OCI-LY1 (cell line): ENCODE measurements around the gene PCDH11X.
"Not testable (repeated sequence)": the region's sequence is repeated elsewhere in the genome, so short reads cannot be mapped to it uniquely, and the experiment has no call there.

Experiments used
- H2AFZ ChIP-seq: fragments of 200-600 bp; sonication (generic), shearing (Covaris generic); 2 replicates; pipeline ENCODE4 v1.6.0; 2014; ENCODE audit warnings: antibody characterized with exemption, mild to moderate bottlenecking, low read length
- H3F3A ChIP-seq: fragments of 200-600 bp; sonication (generic), shearing (Covaris generic); 2 replicates; pipeline ENCODE4 v1.6.0; 2014; ENCODE audit warnings: mild to moderate bottlenecking, antibody characterized with exemption, low read length, moderate library complexity; ENCODE audit not compliant: insufficient read depth
- H3K27ac ChIP-seq: fragments of 200-600 bp; sonication (generic); 2 replicates; pipeline ENCODE4 v1.5.1; 2014; ENCODE audit warnings: low read length, mixed run types, mild to moderate bottlenecking, low read depth; ENCODE audit not compliant: poor library complexity, severe bottlenecking
- H3K27me3 ChIP-seq: fragments of 200-600 bp; sonication (generic); 2 replicates; pipeline ENCODE4 v1.6.0; 2014; ENCODE audit warnings: antibody characterized with exemption, mild to moderate bottlenecking, low read length, moderate library complexity; ENCODE audit not compliant: insufficient read depth
- H3K36me3 ChIP-seq: fragments of 200-600 bp; sonication (generic); 2 replicates; pipeline ENCODE4 v1.6.1; 2014; ENCODE audit warnings: mild to moderate bottlenecking, antibody characterized with exemption, low read length, moderate library complexity, mixed read lengths; ENCODE audit not compliant: insufficient read depth
- H3K4me1 ChIP-seq: fragments of 200-600 bp; sonication (generic); 2 replicates; pipeline ENCODE4 v1.5.1; 2014; ENCODE audit warnings: mild to moderate bottlenecking, low read length, moderate library complexity; ENCODE audit not compliant: insufficient read depth, severe bottlenecking
- H3K4me2 ChIP-seq: fragments of 200-600 bp; sonication (generic), shearing (Covaris generic); 2 replicates; pipeline ENCODE4 v1.6.1; 2014; ENCODE audit warnings: low read length
- H3K4me3 ChIP-seq: fragments of 200-600 bp; sonication (generic); 2 replicates; pipeline ENCODE4 v1.5.1; 2014; ENCODE audit warnings: low read length, low read depth, mild to moderate bottlenecking, mixed read lengths; ENCODE audit not compliant: poor library complexity, severe bottlenecking
- H3K79me2 ChIP-seq: fragments of 200-600 bp; shearing (Covaris generic); 2 replicates; pipeline ENCODE4 v1.6.1; 2016; ENCODE audit warnings: mixed run types, low read length, mixed read lengths; ENCODE audit not compliant: insufficient read depth
- H3K9ac ChIP-seq: fragments of 200-600 bp; sonication (generic), shearing (Covaris generic); 2 replicates; pipeline ENCODE4 v1.6.1; 2014; ENCODE audit warnings: mild to moderate bottlenecking, low read length, mixed read lengths
- H3K9me2 ChIP-seq: fragments of 200-600 bp; sonication (generic), shearing (Covaris generic); 2 replicates; pipeline ENCODE4 v1.6.1; 2014; ENCODE audit warnings: low read depth, mild to moderate bottlenecking, low read length, mixed read lengths
- H3K9me3 ChIP-seq: fragments of 200-600 bp; shearing (Covaris generic); 2 replicates; pipeline ENCODE4 v1.6.1; 2014; ENCODE audit warnings: low read length, mixed read lengths
- H4K20me1 ChIP-seq: fragments of 200-600 bp; sonication (generic), shearing (Covaris generic); 2 replicates; pipeline ENCODE4 v1.6.0; 2016; ENCODE audit warnings: mild to moderate bottlenecking, low read length; ENCODE audit not compliant: insufficient read depth
- CTCF ChIP-seq: fragments of 200-600 bp; sonication (generic), shearing (Covaris generic); IDR thresholded peaks from 2 replicates; pipeline ENCODE4 v1.5.1; 2017; ENCODE audit warnings: mild to moderate bottlenecking, antibody characterized with exemption, low read length, moderate library complexity, mixed read lengths

The PCDH11X gene

GRCh38 chrX:91773943-91774342 is 5.2 kb upstream of the PCDH11X start:
- not testable (repeated sequence) for H3F3A ChIP-seq, H3K9ac ChIP-seq, H3K4me1 ChIP-seq, H3K9me2 ChIP-seq, H3K9me3 ChIP-seq, H3K27ac ChIP-seq, H3K4me2 ChIP-seq, H2AFZ ChIP-seq, H3K79me2 ChIP-seq, H3K4me3 ChIP-seq, H3K27me3 ChIP-seq, H3K36me3 ChIP-seq, H4K20me1 ChIP-seq
- peak; percentile 17; the same call in 1 of the 2 replicates for TF ChIP-seq CTCF

GRCh38 chrX:91780008-91780407 is 833 bp downstream of the PCDH11X start:
- H3K79me2 ChIP-seq, H3K27ac ChIP-seq, H3K4me2 ChIP-seq, H3F3A ChIP-seq, H3K9ac ChIP-seq, H3K9me2 ChIP-seq, H2AFZ ChIP-seq, H3K4me3 ChIP-seq, H3K36me3 ChIP-seq, H3K27me3 ChIP-seq, H4K20me1 ChIP-seq, H3K4me1 ChIP-seq, H3K9me3 ChIP-seq: not testable (repeated sequence)

- not testable (repeated sequence) for H3K9me2 ChIP-seq, H3K9me3 ChIP-seq, H2AFZ ChIP-seq, H3K27ac ChIP-seq, H3K4me1 ChIP-seq, H3F3A ChIP-seq, H3K36me3 ChIP-seq, H4K20me1 ChIP-seq, H3K27me3 ChIP-seq, H3K79me2 ChIP-seq, H3K4me2 ChIP-seq, H3K9ac ChIP-seq, H3K4me3 ChIP-seq
Measured at GRCh38 chrX:91780698-91781097, 1.5 kb downstream of the PCDH11X start.

- not testable (repeated sequence) for H3K27ac ChIP-seq, H4K20me1 ChIP-seq, H3K4me3 ChIP-seq, H3K9me2 ChIP-seq, H3K4me2 ChIP-seq, H3K9me3 ChIP-seq, H3K4me1 ChIP-seq, H3K27me3 ChIP-seq, H3F3A ChIP-seq, H2AFZ ChIP-seq, H3K79me2 ChIP-seq, H3K9ac ChIP-seq, H3K36me3 ChIP-seq
Measured at GRCh38 chrX:91781553-91782298, 2.6 kb downstream of the PCDH11X start.

- H3K4me1 ChIP-seq, H3K9ac ChIP-seq, H3K4me3 ChIP-seq, H2AFZ ChIP-seq, H3K4me2 ChIP-seq, H3K79me2 ChIP-seq, H3K9me3 ChIP-seq, H3K27me3 ChIP-seq, H3K9me2 ChIP-seq, H3K36me3 ChIP-seq, H4K20me1 ChIP-seq, H3F3A ChIP-seq, H3K27ac ChIP-seq: not testable (repeated sequence)
Measured at GRCh38 chrX:91782825-91783224, 3.6 kb downstream of the PCDH11X start.

- not testable (repeated sequence) for H3K27me3 ChIP-seq, H3K4me3 ChIP-seq, H2AFZ ChIP-seq, H3K79me2 ChIP-seq, H3K4me2 ChIP-seq, H3K9me2 ChIP-seq, H3F3A ChIP-seq, H3K36me3 ChIP-seq, H3K9me3 ChIP-seq, H3K27ac ChIP-seq, H4K20me1 ChIP-seq, H3K9ac ChIP-seq, H3K4me1 ChIP-seq
Measured at GRCh38 chrX:91817537-91817936, 38.4 kb downstream of the PCDH11X start.

GRCh38 chrX:91825321-91825720 is 46.1 kb downstream of the PCDH11X start:
- not testable (repeated sequence) for H3K9me2 ChIP-seq, H3K4me3 ChIP-seq, H3K27me3 ChIP-seq, H3K9ac ChIP-seq, H3K4me1 ChIP-seq, H3K4me2 ChIP-seq, H4K20me1 ChIP-seq, H3F3A ChIP-seq, H3K27ac ChIP-seq, H3K36me3 ChIP-seq, H3K79me2 ChIP-seq, H3K9me3 ChIP-seq, H2AFZ ChIP-seq
